Motor neuron (in vitro differentiated cells): ENCODE measurements around the gene MAGI1. TPM values are rescaled to one million over a fixed set of nuclear protein-coding genes. Genes with fewer than 3 reads are reported as not detected.
A peak's percentile ranks its signal among the peaks of the same experiment; 100 is the strongest.

Source experiments
- ATAC-seq, 8 experiments: fragments of 200-7000 bp; cut with Tn5 transposase; replicated peaks in 6 of 8; 2 replicates each; pipeline ENCODE4 v1.8.0; 2021; ENCODE audit warnings: mild to moderate bottlenecking in 8 of 8, moderate library complexity in 8 of 8
- H3K27ac ChIP-seq, 2 donors: fragments of 250-450 bp; sonication (Bioruptor Pico); 2 replicates each; pipeline ENCODE4 v1.9.0; 2021; ENCODE audit warnings: antibody characterized with exemption in 2 of 2, mild to moderate bottlenecking in 2 of 2, moderate library complexity in 1 of 2
- H3K4me1 ChIP-seq, 2 donors: fragments of 250-450 bp; sonication (Bioruptor Pico); replicated peaks in 1 of 2; 2 replicates each; pipeline ENCODE4 v1.6.1; 2021; ENCODE audit warnings: antibody characterized with exemption in 2 of 2, mild to moderate bottlenecking in 2 of 2, moderate library complexity in 1 of 2
- H3K4me3 ChIP-seq, 5 donors: fragments of 250-450 bp; sonication (Bioruptor Pico); 2 replicates each; pipeline ENCODE4 v1.9.0; 2021; ENCODE audit warnings: antibody characterized with exemption in 5 of 5, mild to moderate bottlenecking in 5 of 5, moderate library complexity in 4 of 5
- WGBS, 10 experiments: fragments of 450-650 bp; shearing (Covaris generic); methylation state at CpG; one replicate each; pipeline ENCODE4 v1.0.0; 2022; 5-methylcytosine and 5-hydroxymethylcytosine counted together
- in situ Hi-C, 9 experiments: fragments of 400-800 bp; cut with MboI; loops; one replicate each; pipeline ENCODE4 v1.15.0; 2021; ENCODE audit warnings: low sequenced_read_pairs in 9 of 9, low pct_unique_long_range_greater_than_20kb in 2 of 9; ENCODE audit not compliant: unreplicated experiment in 9 of 9
- total RNA-seq, 8 experiments: library from RNA; unstranded; fragments of 300-600 nt; gene quantifications; 2 replicates each; pipeline versions ENCODE4 v1.2.3 to v1.2.4, GENCODE V29; 2022

MAGI1 gene
- total RNA-seq, 8 experiments from 2014 or later = 25.3 to 66.3 (median 38.2) TPM

DNA sequence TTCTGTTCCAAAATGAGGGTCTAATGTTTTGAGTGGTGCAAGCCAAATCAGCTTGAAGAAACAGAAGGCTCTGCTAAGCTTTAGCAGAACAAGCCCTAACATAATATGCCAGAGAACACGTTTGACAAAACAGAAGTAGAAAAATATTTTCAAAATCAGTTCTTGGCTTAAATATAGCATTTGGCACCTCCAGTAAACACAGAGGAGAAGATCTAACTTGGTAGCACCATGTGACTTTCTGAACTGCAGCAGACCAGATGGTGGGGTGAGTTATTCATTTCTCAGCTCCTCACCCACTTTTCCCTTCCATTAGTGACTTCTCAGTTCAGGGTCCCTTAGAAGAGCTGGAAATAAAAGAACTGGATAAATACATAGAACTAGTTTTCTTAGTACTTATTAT is 395.8 kb downstream of the MAGI1 start:
- WGBS, 10 experiments = 0 to 100% (median 65%) methylated on average over 1 of the region's 1 CpG; no CpG with 5 or more reads in 2 of the 10 experiments
- Histone ChIP-seq H3K4me3 (no peak overlapping the region), H3K27ac (no peak overlapping the region), H3K4me1 (no peaks in the 10 kb centered on the region)
- peak in 1 of 8 experiments; percentile 43 for ATAC-seq
- in situ Hi-C loops = no loop called here

DNA sequence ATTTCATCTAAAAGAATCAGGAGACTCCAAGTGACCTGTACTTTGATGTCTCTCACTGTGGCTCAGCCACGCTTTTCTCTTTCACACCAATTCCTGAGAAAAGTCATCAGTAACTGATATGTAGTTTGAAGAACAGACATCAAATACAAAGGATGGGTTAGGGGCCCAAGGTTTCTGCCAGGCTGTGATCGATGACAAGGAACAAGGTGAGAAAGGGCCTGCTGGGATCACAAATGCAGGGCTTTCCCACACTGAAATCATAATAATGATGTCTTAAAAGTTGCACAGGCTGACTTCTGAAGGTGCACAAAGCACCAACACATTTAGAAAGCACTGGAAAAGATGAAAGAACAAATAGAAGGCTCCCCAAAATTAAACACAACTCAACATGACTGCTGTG is 396.9 kb downstream of the MAGI1 start:
- Histone ChIP-seq H3K27ac (no peak overlapping the region), H3K4me3 (no peak overlapping the region), H3K4me1 (peaks cover under 1 to 1% of the 10 kb centered on the region in 2 donors)
- ATAC-seq = no peak
- in situ Hi-C loops = no loop called here
- 60 to 100% (median 83%) methylated on average over 1 to 2 of the region's 2 CpGs; no CpG with 5 or more reads in 3 of the 10 experiments for WGBS, 10 experiments

GRCh38 chr3:65641045-65641444 is 397.7 kb downstream of the MAGI1 start:
- WGBS, 10 experiments = 44 to 100% (median 79%) methylated on average over 1 to 4 of the region's 4 CpGs; no CpG with 5 or more reads in 2 of the 10 experiments
- Histone ChIP-seq H3K4me1 (peaks cover 8% of the 10 kb centered on the region in 2 donors), H3K4me3 (no peak overlapping the region), H3K27ac (no peak overlapping the region)
- ATAC-seq = no peak
- in situ Hi-C loops = no loop called here

- Histone ChIP-seq H3K27ac (no peak overlapping the region), H3K4me1 (peaks cover 8 to 11% of the 10 kb centered on the region in 2 donors), H3K4me3 (no peak overlapping the region)
- in situ Hi-C loops = no loop called here
- 73 to 100% (median 90%) methylated on average over 1 to 4 of the region's 6 CpGs; no CpG with 5 or more reads in 4 of the 10 experiments for WGBS, 10 experiments
- no peak for ATAC-seq
These were observed 399.3 kb downstream of the MAGI1 start for GRCh38 chr3:65639444-65639843.

- no peak overlapping the region for H3K27ac ChIP-seq
- no peak for ATAC-seq
- in situ Hi-C loops = no loop called here
- H3K4me3 ChIP-seq = no peak overlapping the region
- peaks cover 9 to 14% of the 10 kb centered on the region in 2 donors for H3K4me1 ChIP-seq
- 80 to 100% (median 100%) methylated on average over 2 to 5 of the region's 6 CpGs; no CpG with 5 or more reads in 2 of the 10 experiments for WGBS, 10 experiments
These were observed 400.4 kb downstream of the MAGI1 start for GRCh38 chr3:65638301-65638700.

DNA sequence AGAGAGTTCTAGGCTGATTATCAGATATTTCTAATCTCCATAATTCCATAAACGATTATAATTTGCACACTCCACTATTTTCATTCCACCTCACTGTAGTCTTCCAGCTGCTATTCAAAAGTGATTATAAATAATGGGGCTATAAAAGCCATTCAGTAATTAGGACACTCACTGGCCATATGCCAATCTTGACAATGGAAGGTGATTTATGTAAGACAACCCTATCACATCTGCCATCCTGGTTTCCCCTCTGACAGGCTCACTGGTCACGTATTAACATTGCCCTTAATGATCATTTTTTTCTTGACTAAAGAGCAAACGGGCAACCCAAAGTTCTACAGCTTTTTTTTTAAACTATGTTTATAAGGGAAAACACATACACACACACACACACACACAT is 402.4 kb downstream of the MAGI1 start:
- in situ Hi-C loops = no loop called here
- H3K4me3 ChIP-seq = no peak overlapping the region
- peaks cover 15 to 20% of the 10 kb centered on the region in 2 donors for H3K4me1 ChIP-seq
- H3K27ac ChIP-seq = no peak overlapping the region
- 0 to 88% (median 42%) methylated on average over 1 to 3 of the region's 3 CpGs; no CpG with 5 or more reads in 1 of the 10 experiments for WGBS, 10 experiments
- ATAC-seq = peak in 4 of 8 experiments; percentile 40 to 68 (median 52)

DNA sequence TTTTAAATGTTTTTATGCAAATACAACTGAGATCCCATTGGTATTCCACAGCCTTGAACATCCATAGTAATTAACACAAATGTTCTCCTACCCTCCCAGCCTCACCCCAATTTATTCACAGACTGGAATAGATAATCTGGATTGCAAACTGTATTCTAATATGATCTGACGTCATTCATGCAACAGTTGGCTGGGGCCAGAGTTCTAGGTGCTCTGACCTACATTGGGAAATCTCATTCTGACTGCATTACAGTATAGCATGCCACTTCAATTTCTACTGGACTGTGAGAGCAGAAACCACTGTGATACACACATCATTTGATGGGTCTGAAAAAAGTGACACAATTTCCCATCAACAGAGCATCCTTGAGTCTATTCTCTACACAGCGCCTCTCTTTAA is 403.1 kb downstream of the MAGI1 start:
- 0 to 100% (median 61%) methylated on average over 1 to 2 of the region's 2 CpGs; no CpG with 5 or more reads in 2 of the 10 experiments for WGBS, 10 experiments
- Histone ChIP-seq H3K4me3 (no peak overlapping the region), H3K27ac (no peak overlapping the region), H3K4me1 (peaks cover 15 to 20% of the 10 kb centered on the region in 2 donors)
- in situ Hi-C loops = no loop called here
- peak in 3 of 8 experiments; percentile 36 to 93 (median 81) for ATAC-seq

DNA sequence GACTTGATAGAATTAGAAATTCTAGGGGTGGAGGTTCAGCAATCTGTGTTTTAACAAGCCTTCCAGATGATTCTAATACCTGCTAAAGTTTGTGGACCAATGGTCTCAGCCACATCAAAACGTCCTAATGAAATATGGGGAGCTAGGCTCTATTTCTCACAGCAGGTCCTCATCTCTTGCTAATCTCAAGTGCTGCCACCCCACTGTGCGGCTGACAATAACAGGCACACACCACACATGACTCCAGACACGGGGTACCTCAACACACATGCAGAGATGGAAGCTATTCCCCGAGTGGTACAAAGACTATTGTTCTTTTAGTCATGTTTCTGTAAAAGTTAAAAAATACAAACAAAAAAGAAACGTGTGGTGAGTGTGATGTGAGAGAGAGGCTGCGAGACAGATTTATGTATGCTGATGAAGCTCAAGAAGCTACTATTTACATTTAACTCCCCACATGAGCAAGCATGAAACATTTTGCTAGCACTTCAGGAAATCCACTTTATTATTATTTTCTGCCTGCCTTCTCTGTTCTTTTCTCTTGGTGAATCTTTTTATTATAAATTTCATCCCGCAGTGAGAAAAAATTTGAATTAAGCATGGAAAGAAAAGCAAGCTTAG is 405.6 kb downstream of the MAGI1 start:
- H3K4me1 ChIP-seq = peaks cover 15 to 24% of the 10 kb centered on the region in 2 donors
- 39 to 82% (median 64%) methylated on average over 2 to 6 of the region's 7 CpGs for WGBS, 10 experiments

GRCh38 chr3:65632414-65632813 is 406.3 kb downstream of the MAGI1 start:
- ATAC-seq = no peak
- in situ Hi-C loops = no loop called here
- H3K4me3 ChIP-seq = no peak overlapping the region

More for the DNA sequence above, 405.6 kb downstream of the MAGI1 start:
- ATAC-seq = peak in 5 of 8 experiments; percentile 27 to 65 (median 56)
- in situ Hi-C loops = no loop called here
- Histone ChIP-seq H3K4me3 (no peak overlapping the region), H3K27ac (no peak overlapping the region)

DNA sequence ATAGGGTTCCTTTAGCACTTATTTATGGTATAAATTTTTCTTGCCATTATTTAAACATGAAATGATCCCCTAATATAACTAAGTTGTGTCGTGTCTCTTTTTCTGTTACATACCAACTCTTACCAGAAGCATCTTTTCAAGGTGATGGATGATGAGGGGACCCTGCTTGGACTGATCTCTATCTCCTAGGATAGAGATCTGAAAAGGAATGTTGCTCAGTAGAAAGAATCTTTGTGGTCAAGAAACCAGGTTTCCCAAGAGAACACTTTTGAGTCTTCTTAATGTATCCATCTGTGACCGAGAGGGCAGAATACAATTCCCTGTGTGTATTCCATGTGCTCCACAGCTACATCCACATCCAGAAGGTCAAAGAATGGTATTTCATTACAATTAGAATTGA is 409.7 kb downstream of the MAGI1 start:
- H3K27ac ChIP-seq = no peak overlapping the region
- H3K4me1 ChIP-seq = peaks cover 7 to 14% of the 10 kb centered on the region in 2 donors
- 50 to 100% (median 83%) methylated on average over 1 to 2 of the region's 2 CpGs; no CpG with 5 or more reads in 1 of the 10 experiments for WGBS, 10 experiments
- in situ Hi-C loops = no loop called here
- no peak overlapping the region for H3K4me3 ChIP-seq
- peak in 1 of 8 experiments; percentile 68 for ATAC-seq

More at GRCh38 chr3:65632414-65632813, 406.3 kb downstream of the MAGI1 start:
- H3K4me1 ChIP-seq = peaks cover 15 to 24% of the 10 kb centered on the region in 2 donors
- no peak overlapping the region for H3K27ac ChIP-seq

DNA sequence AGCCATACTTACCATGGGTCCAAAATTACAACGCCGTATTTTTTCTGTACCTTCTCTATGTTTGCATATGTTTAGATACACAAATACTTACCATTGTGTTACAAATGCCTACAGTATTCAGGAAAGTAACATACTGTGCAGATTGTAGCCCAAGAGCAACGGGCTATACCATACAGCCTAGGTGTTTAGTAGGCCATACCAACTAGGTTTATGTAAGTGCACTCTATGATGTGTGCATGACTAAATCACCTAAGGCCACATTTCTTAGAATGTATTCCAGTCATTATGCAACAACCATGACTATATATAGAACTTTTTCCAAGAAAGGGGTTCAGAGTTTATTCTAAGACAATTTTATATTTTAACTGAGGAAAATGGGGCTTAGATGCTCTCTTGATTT is 411.7 kb downstream of the MAGI1 start:
- Histone ChIP-seq H3K4me3 (no peak overlapping the region), H3K4me1 (peaks cover 0 to 4% of the 10 kb centered on the region in 2 donors), H3K27ac (no peak overlapping the region)
- 44 to 100% (median 82%) methylated on average over 1 to 3 of the region's 3 CpGs for WGBS, 10 experiments
- ATAC-seq = peak in 2 of 8 experiments; percentile 42 to 50
- in situ Hi-C loops = no loop called here

DNA sequence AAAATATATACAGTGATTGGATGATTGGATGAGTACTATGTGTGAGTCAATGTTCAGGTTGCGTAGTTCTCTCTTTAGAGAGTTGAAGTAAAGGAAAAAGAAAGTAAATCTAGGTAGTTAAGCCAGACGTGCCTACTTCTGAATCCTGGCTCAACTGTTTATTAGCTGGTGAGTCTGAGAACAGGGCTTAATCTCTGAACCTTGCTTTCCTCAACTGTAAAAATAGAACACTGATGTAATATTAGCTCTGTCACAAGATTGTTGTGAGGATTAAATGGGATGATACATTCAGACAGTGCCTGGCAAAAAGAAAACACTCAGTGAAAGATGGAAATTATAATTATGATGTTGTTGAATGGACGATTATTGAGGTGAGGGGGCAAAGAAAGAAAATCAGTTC is 413.4 kb downstream of the MAGI1 start:
- Histone ChIP-seq H3K4me1 (peaks cover 0 to 8% of the 10 kb centered on the region in 2 donors), H3K4me3 (no peak overlapping the region), H3K27ac (no peak overlapping the region)
- in situ Hi-C loops = no loop called here
- ATAC-seq = peak in 1 of 8 experiments; percentile 37
- WGBS, 10 experiments = 0 to 100% (median 50%) methylated on average over 1 to 3 of the region's 3 CpGs

GRCh38 chr3:65623362-65623761 is 415.4 kb downstream of the MAGI1 start:
- WGBS, 10 experiments = 67 to 100% (median 87%) methylated on average over 1 of the region's 1 CpG; no CpG with 5 or more reads in 4 of the 10 experiments
- no peak for ATAC-seq
- H3K4me1 ChIP-seq = peaks cover 14 to 21% of the 10 kb centered on the region in 2 donors
- no peak overlapping the region for H3K27ac ChIP-seq
- in situ Hi-C loops = no loop called here
- no peak overlapping the region for H3K4me3 ChIP-seq

DNA sequence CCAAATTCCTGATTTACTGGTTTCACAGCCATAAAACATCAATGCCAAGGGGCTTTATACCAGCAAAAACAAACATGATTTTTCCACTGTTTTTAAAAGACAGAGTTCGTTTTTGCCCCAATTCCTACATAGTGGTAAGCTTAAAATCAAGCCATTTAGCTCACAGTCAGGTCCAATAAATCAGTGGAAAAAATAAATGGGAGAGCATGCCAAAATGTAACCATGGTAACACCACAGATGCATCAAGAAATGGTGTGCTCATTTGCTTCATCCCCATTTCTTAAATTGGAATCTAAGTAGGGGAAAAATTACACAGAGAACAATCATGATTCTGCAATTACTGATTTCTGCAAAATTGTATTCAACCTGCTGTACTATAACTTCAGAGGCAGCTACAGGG is 418.8 kb downstream of the MAGI1 start:
- Histone ChIP-seq H3K4me3 (no peak overlapping the region), H3K4me1 (peaks cover 14 to 21% of the 10 kb centered on the region in 2 donors), H3K27ac (peak overlapping the region in 1 of 2 donors; percentile 21)
- ATAC-seq = peak in 5 of 8 experiments; percentile 41 to 72 (median 69)
- 0 to 17% (median 0%) methylated on average over 1 of the region's 1 CpG; no CpG with 5 or more reads in 3 of the 10 experiments for WGBS, 10 experiments
- in situ Hi-C loops = no loop called here
